ENCODE results near the gene KCNQ1OT1. TPM values are rescaled to one million over a fixed set of nuclear protein-coding genes. Genes with fewer than 3 reads are reported as not detected.

KCNQ1OT1 gene
- total and polyA plus RNA-seq, 8 donors = under 0.01 to 15.1 (median 2.3) TPM

- Histone ChIP-seq H3K27me3 (no peaks in the 10 kb centered on the region), H3K4me3 (no peak overlapping the region), H3K4me1 (peaks cover 10 to 31% (median 17%) of the 10 kb centered on the region in 4 donors), H3K27ac (peak overlapping the region; percentile 41 to 52 (median 47)), H3K9me3 (peaks cover 0 to 4% (median 0%) of the 10 kb centered on the region in 4 donors), H3K36me3 (no peaks in the 10 kb centered on the region)
- no peak for TF ChIP-seq EP300 (IDR thresholded peaks at IDR 0.05)
- no peak for TF ChIP-seq CTCF (IDR thresholded peaks at IDR 0.05)
- no peak for TF ChIP-seq POLR2AphosphoS5 (IDR thresholded peaks at IDR 0.05)
- no peak for TF ChIP-seq POLR2A (IDR thresholded peaks at IDR 0.05)
- intact Hi-C loops (cut with DNase I; ENCODE audit: low total_unique reads) = no loop called here
- DNase-seq = peak; percentile 76 to 78
- 49 to 83% (median 69%) methylated on average over 7 to 27 of the region's 27 CpGs for WGBS, 5 donors
Measured at GRCh38 chr11:2561696-2562581, 137.9 kb downstream of the KCNQ1OT1 start.

- Histone ChIP-seq H3K27me3 (no peaks in the 10 kb centered on the region), H3K36me3 (no peaks in the 10 kb centered on the region), H3K4me1 (peaks cover 0 to 16% (median 9%) of the 10 kb centered on the region in 4 donors), H3K9me3 (peaks cover 0 to 4% (median 0%) of the 10 kb centered on the region in 4 donors), H3K4me3 (no peak overlapping the region), H3K27ac (no peak overlapping the region)
- intact Hi-C loops (cut with DNase I; ENCODE audit: low total_unique reads) = no loop called here
- TF ChIP-seq POLR2AphosphoS5 (IDR thresholded peaks at IDR 0.05) (no peak), EP300 (IDR thresholded peaks at IDR 0.05) (no peak), POLR2A (IDR thresholded peaks at IDR 0.05) (no peak), CTCF (IDR thresholded peaks at IDR 0.05) (no peak)
- 67 to 84% (median 83%) methylated on average over 9 to 28 of the region's 28 CpGs for WGBS, 5 donors
- DNase-seq = no peak
Measured at GRCh38 chr11:2559527-2560311, 140.1 kb downstream of the KCNQ1OT1 start.

- WGBS, 5 donors = 86 to 93% (median 88%) methylated on average over 7 to 13 of the region's 13 CpGs
- TF ChIP-seq CTCF (IDR thresholded peaks at IDR 0.05) (no peak), POLR2AphosphoS5 (IDR thresholded peaks at IDR 0.05) (no peak), POLR2A (IDR thresholded peaks at IDR 0.05) (no peak), EP300 (IDR thresholded peaks at IDR 0.05) (no peak)
- H3K4me3 ChIP-seq = no peak overlapping the region
- intact Hi-C loops (cut with DNase I; ENCODE audit: low total_unique reads) = no loop called here
- peaks cover 0 to 16% (median 13%) of the 10 kb centered on the region in 4 donors for H3K4me1 ChIP-seq
- DNase-seq = no peak
- H3K36me3 ChIP-seq = no peaks in the 10 kb centered on the region
- peaks cover 0 to 4% (median 0%) of the 10 kb centered on the region in 4 donors for H3K9me3 ChIP-seq
- H3K27me3 ChIP-seq = no peaks in the 10 kb centered on the region
- no peak overlapping the region for H3K27ac ChIP-seq
Measured at GRCh38 chr11:2558861-2559526, 140.8 kb downstream of the KCNQ1OT1 start.

GRCh38 chr11:2558397-2558796 lies 141.4 kb downstream of the KCNQ1OT1 start:
- no peak overlapping the region for H3K4me3 ChIP-seq
- H3K4me1 ChIP-seq = peaks cover 0 to 18% (median 14%) of the 10 kb centered on the region in 4 donors
- no peak for DNase-seq
- H3K27ac ChIP-seq = no peak overlapping the region
- no peaks in the 10 kb centered on the region for H3K27me3 ChIP-seq
- H3K36me3 ChIP-seq = no peaks in the 10 kb centered on the region
- peaks cover 0 to 4% (median 0%) of the 10 kb centered on the region in 4 donors for H3K9me3 ChIP-seq
- WGBS, 5 donors = 91 to 97% (median 96%) methylated on average over 4 to 17 of the region's 17 CpGs
- TF ChIP-seq POLR2A (IDR thresholded peaks at IDR 0.05) = no peak
- TF ChIP-seq POLR2AphosphoS5 (IDR thresholded peaks at IDR 0.05) = no peak
- no peak for TF ChIP-seq EP300 (IDR thresholded peaks at IDR 0.05)
- no peak for TF ChIP-seq CTCF (IDR thresholded peaks at IDR 0.05)
- intact Hi-C loops (cut with DNase I; ENCODE audit: low total_unique reads) = no loop called here
